GM18511 (cell line): ENCODE data around the gene L3MBTL1.
"Not testable (repeated sequence)": the region's sequence is repeated elsewhere in the genome, so short reads cannot be mapped to it uniquely, and the experiment has no call there.

Experiments
- ATAC-seq: cut with Tn5 transposase; IDR thresholded peaks from one replicate; pipeline ENCODE4 v1.9.1; 2021; ENCODE audit warnings: mild to moderate bottlenecking, moderate library complexity; ENCODE audit not compliant: unreplicated experiment

The L3MBTL1 gene

GRCh38 chr20:43584448-43585136 is 77.1 kb downstream of the L3MBTL1 start:
- no peak for ATAC-seq

- no peak for ATAC-seq
Observed at GRCh38 chr20:43586641-43587040, 79.1 kb downstream of the L3MBTL1 start.

GRCh38 chr20:43588526-43588925 is 81.0 kb downstream of the L3MBTL1 start:
- not testable (repeated sequence) for ATAC-seq

GRCh38 chr20:43590036-43590391 is 82.5 kb downstream of the L3MBTL1 start:
- ATAC-seq = peak; percentile 12

- peak; percentile 99 for ATAC-seq
Observed at GRCh38 chr20:43590392-43591303, 83.2 kb downstream of the L3MBTL1 start, which contains the start of gene IFT52. TSS of gene IFT52 (plus strand) at chr20:43590937. CDS start at chr20:43594699, 3,762 bp downstream.
